SU-DHL-6 (cell line): ENCODE results near the gene PRAMEF4.
"Not testable (repeated sequence)": the region's sequence is repeated elsewhere in the genome, so short reads cannot be mapped to it uniquely, and the experiment has no call there.

Source experiments
- EZH2phosphoT487 ChIP-seq: fragments of 200-600 bp; sonication (generic), shearing (Covaris generic); conservative IDR thresholded peaks from 2 replicates; pipeline ENCODE4 v1.6.1; 2018; ENCODE audit warnings: mild to moderate bottlenecking, antibody characterized with exemption, low read length, moderate library complexity, mixed read lengths
- TF ChIP-seq, protein P1 (sequence below): fragments of 200-600 bp; sonication (generic); IDR thresholded peaks from one replicate; pipeline ENCODE4 v1.5.1; 2017; ENCODE audit warnings: antibody characterized with exemption, mild to moderate bottlenecking, low read length, moderate library complexity; ENCODE audit not compliant: insufficient read depth, poor library complexity, severe bottlenecking

DNA sequence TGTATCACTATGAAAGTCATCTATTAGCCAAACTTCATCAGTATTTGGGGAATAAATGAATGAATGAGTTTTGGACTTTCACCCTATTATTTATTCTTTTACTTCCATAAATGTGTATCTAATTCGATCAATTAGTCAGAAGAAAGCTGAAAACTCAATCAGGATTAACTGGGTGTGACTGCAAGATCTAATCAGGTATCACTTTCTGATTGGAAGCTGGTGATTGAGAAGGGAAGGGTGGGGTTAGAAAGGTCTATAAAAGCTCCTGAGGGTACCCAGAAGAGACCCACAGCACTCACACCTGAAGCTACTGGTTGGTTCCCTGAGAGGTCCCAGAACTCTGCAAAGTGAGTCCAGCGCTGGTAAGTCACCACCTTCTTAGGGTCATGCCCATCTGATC lies 29.2 kb downstream of the PRAMEF4 start, which contains the start of gene PRAMEF2:
- TF ChIP-seq EZH2phosphoT487 = not testable (repeated sequence)
- TF ChIP-seq, protein P1, sequence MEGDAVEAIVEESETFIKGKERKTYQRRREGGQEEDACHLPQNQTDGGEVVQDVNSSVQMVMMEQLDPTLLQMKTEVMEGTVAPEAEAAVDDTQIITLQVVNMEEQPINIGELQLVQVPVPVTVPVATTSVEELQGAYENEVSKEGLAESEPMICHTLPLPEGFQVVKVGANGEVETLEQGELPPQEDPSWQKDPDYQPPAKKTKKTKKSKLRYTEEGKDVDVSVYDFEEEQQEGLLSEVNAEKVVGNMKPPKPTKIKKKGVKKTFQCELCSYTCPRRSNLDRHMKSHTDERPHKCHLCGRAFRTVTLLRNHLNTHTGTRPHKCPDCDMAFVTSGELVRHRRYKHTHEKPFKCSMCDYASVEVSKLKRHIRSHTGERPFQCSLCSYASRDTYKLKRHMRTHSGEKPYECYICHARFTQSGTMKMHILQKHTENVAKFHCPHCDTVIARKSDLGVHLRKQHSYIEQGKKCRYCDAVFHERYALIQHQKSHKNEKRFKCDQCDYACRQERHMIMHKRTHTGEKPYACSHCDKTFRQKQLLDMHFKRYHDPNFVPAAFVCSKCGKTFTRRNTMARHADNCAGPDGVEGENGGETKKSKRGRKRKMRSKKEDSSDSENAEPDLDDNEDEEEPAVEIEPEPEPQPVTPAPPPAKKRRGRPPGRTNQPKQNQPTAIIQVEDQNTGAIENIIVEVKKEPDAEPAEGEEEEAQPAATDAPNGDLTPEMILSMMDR = not testable (repeated sequence)
